HepG2 (cell line): ENCODE data around the gene ANKRD11.

ENCODE experiments used
- CEBPB ChIP-seq: IDR thresholded peaks from 2 replicates; pipeline ENCODE4 v1.6.1; 2011; ENCODE audit warnings: low read depth, low read length, improper control_type of control experiment, borderline replicate concordance
- CENPT ChIP-seq: sonication (generic); formaldehyde crosslinking; IDR thresholded peaks from 2 replicates; pipeline ENCODE4 v1.8.0; 2022; ENCODE audit warnings: low read depth, mild to moderate bottlenecking, moderate library complexity, missing genetic modification reagents
- ESRRA ChIP-seq: sonication (generic); formaldehyde crosslinking; IDR thresholded peaks from 2 replicates; pipeline ENCODE4 v1.5.1; 2020; ENCODE audit warnings: mild to moderate bottlenecking, low read depth, missing genetic modification reagents
- HNF4A ChIP-seq: sonication (generic); formaldehyde crosslinking; IDR thresholded peaks from 2 replicates; pipeline ENCODE4 v1.4.0; 2020; ENCODE audit warnings: missing genetic modification reagents
- ZNF367 ChIP-seq: sonication (generic); formaldehyde crosslinking; IDR thresholded peaks from 2 replicates; pipeline ENCODE4 v1.4.0; 2020; ENCODE audit warnings: missing genetic modification reagents, borderline replicate concordance
- TF ChIP-seq, protein P1 (sequence below): sonication (generic); formaldehyde crosslinking; IDR thresholded peaks from 2 replicates; pipeline ENCODE4 v1.5.0; 2020; ENCODE audit warnings: mild to moderate bottlenecking, missing genetic modification reagents, moderate library complexity
- TF ChIP-seq, protein P2 (sequence below): IDR thresholded peaks from 2 replicates; pipeline ENCODE4 v1.6.1; 2012; ENCODE audit warnings: inconsistent platforms
- TF ChIP-seq, protein P3 (sequence below), 2 experiments: IDR thresholded peaks; 2 replicates each; pipeline ENCODE4 v1.6.1; 2011 to 2012; ENCODE audit warnings: low read length in 2 of 2, borderline replicate concordance in 1 of 2, low read depth in 1 of 2, mild to moderate bottlenecking in 1 of 2, moderate library complexity in 1 of 2

DNA sequence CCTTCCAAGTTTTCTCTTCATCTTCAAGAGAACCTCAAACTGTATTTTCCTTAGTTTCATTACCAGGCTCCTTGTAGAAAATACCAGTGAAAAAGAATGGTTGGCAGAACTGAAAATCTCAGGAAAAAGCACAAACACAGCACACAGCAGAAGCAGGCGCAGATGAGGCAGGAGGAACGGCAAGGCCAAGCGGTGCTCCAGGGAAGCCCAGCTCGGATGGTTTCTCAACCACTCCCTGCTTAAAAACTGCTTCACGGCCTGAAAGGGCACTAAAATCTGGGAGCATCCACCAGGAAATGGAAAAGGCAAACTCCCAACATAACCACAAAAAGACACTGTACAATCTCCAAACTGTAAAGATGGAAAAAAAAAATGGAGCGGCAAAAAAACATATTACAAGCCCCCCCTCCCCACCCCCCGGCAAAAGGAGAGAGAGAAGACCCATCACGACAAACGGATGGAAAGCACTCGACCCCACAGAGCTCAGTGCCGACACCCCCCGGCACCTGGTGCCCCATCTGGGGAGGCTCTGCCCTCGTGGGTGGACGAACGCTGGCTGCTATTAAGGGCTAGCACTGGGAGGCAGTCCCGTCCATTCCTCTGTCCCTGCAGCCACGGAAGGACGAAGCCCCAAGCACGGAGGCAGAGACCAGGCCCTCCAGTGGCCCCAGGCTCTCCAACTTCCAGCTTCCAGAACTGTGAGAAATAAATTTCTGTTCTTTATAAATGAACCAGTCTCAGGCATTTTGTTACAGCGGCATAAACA is 145.3 kb downstream of the ANKRD11 start:
- TF ChIP-seq, protein P1, sequence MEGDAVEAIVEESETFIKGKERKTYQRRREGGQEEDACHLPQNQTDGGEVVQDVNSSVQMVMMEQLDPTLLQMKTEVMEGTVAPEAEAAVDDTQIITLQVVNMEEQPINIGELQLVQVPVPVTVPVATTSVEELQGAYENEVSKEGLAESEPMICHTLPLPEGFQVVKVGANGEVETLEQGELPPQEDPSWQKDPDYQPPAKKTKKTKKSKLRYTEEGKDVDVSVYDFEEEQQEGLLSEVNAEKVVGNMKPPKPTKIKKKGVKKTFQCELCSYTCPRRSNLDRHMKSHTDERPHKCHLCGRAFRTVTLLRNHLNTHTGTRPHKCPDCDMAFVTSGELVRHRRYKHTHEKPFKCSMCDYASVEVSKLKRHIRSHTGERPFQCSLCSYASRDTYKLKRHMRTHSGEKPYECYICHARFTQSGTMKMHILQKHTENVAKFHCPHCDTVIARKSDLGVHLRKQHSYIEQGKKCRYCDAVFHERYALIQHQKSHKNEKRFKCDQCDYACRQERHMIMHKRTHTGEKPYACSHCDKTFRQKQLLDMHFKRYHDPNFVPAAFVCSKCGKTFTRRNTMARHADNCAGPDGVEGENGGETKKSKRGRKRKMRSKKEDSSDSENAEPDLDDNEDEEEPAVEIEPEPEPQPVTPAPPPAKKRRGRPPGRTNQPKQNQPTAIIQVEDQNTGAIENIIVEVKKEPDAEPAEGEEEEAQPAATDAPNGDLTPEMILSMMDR (CRISPR knock-in tag) = no peak
- TF ChIP-seq HNF4A (CRISPR knock-in tag) = no peak
- TF ChIP-seq, protein P2, sequence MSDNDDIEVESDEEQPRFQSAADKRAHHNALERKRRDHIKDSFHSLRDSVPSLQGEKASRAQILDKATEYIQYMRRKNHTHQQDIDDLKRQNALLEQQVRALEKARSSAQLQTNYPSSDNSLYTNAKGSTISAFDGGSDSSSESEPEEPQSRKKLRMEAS = no peak
- TF ChIP-seq CEBPB = no peak
- TF ChIP-seq, protein P3, sequence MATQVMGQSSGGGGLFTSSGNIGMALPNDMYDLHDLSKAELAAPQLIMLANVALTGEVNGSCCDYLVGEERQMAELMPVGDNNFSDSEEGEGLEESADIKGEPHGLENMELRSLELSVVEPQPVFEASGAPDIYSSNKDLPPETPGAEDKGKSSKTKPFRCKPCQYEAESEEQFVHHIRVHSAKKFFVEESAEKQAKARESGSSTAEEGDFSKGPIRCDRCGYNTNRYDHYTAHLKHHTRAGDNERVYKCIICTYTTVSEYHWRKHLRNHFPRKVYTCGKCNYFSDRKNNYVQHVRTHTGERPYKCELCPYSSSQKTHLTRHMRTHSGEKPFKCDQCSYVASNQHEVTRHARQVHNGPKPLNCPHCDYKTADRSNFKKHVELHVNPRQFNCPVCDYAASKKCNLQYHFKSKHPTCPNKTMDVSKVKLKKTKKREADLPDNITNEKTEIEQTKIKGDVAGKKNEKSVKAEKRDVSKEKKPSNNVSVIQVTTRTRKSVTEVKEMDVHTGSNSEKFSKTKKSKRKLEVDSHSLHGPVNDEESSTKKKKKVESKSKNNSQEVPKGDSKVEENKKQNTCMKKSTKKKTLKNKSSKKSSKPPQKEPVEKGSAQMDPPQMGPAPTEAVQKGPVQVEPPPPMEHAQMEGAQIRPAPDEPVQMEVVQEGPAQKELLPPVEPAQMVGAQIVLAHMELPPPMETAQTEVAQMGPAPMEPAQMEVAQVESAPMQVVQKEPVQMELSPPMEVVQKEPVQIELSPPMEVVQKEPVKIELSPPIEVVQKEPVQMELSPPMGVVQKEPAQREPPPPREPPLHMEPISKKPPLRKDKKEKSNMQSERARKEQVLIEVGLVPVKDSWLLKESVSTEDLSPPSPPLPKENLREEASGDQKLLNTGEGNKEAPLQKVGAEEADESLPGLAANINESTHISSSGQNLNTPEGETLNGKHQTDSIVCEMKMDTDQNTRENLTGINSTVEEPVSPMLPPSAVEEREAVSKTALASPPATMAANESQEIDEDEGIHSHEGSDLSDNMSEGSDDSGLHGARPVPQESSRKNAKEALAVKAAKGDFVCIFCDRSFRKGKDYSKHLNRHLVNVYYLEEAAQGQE (IDR thresholded peaks at IDR 0.05; ENCODE audit: borderline replicate concordance in 1 of 2, low read depth in 1 of 2, low read length in 2 of 2) = no peak
- TF ChIP-seq CENPT (CRISPR knock-in tag) = no peak
- no peak; the same call in 1 of the 2 replicates for TF ChIP-seq ZNF367
- TF ChIP-seq ESRRA (CRISPR knock-in tag) = no peak
